ENCODE results near the gene SNX7. TPM values are rescaled to one million over a fixed set of nuclear protein-coding genes. Genes with fewer than 3 reads are reported as not detected.

SNX7 gene
- total RNA-seq, 1 donor from 2014 or later, result 29.7 TPM

- no peaks in the 10 kb centered on the region for H3K9me3 Mint-ChIP-seq (ENCODE audit: low read depth)
- TF ChIP-seq, protein P1, sequence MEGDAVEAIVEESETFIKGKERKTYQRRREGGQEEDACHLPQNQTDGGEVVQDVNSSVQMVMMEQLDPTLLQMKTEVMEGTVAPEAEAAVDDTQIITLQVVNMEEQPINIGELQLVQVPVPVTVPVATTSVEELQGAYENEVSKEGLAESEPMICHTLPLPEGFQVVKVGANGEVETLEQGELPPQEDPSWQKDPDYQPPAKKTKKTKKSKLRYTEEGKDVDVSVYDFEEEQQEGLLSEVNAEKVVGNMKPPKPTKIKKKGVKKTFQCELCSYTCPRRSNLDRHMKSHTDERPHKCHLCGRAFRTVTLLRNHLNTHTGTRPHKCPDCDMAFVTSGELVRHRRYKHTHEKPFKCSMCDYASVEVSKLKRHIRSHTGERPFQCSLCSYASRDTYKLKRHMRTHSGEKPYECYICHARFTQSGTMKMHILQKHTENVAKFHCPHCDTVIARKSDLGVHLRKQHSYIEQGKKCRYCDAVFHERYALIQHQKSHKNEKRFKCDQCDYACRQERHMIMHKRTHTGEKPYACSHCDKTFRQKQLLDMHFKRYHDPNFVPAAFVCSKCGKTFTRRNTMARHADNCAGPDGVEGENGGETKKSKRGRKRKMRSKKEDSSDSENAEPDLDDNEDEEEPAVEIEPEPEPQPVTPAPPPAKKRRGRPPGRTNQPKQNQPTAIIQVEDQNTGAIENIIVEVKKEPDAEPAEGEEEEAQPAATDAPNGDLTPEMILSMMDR (IDR thresholded peaks at IDR 0.05; ENCODE audit: unreplicated experiment), result no peak
- no peak overlapping the region for H3K27ac Mint-ChIP-seq
- H3K4me1 Mint-ChIP-seq (ENCODE audit: low read depth), result no peaks in the 10 kb centered on the region
- no peak overlapping the region for H3K4me3 Mint-ChIP-seq (ENCODE audit: low read depth)
- no peaks in the 10 kb centered on the region for H3K36me3 Mint-ChIP-seq (ENCODE audit: insufficient read depth)
- H3K27me3 Mint-ChIP-seq, result no peaks in the 10 kb centered on the region
- no peak for DNase-seq (ENCODE audit: low spot score, unreplicated experiment)
Observed at GRCh38 chr1:98653123-98653522, 8.4 kb upstream of the SNX7 start.

DNA sequence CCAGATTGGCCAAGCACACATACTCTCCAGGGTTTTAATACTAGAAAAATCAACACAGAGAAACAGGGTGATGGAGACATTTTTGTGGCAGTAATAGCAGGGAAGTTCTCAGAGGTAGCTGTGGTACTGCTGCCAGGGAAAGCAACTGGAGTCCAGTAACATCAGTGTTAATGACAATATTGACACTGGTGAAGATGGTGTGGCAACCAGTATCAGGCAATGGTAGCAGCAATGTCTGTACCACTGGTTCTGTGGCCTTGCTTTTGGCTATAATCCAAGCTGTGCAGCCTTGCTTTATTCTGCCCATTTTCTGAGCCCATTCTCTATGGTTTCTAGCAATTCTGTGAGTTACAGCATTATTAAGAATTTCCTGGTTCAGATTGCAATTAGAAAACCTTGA, 1.6 kb upstream of the SNX7 start:
- no peak overlapping the region for H3K4me3 Mint-ChIP-seq (ENCODE audit: low read depth)
- H3K27ac Mint-ChIP-seq, result no peak overlapping the region
- H3K27me3 Mint-ChIP-seq, result no peaks in the 10 kb centered on the region
- H3K9me3 Mint-ChIP-seq (ENCODE audit: low read depth), result no peaks in the 10 kb centered on the region
- no peaks in the 10 kb centered on the region for H3K36me3 Mint-ChIP-seq (ENCODE audit: insufficient read depth)
- TF ChIP-seq, protein P1 (IDR thresholded peaks at IDR 0.05; ENCODE audit: unreplicated experiment), result no peak
- no peak for DNase-seq (ENCODE audit: low spot score, unreplicated experiment)
- H3K4me1 Mint-ChIP-seq (ENCODE audit: low read depth), result peaks cover 25% of the 10 kb centered on the region

DNA sequence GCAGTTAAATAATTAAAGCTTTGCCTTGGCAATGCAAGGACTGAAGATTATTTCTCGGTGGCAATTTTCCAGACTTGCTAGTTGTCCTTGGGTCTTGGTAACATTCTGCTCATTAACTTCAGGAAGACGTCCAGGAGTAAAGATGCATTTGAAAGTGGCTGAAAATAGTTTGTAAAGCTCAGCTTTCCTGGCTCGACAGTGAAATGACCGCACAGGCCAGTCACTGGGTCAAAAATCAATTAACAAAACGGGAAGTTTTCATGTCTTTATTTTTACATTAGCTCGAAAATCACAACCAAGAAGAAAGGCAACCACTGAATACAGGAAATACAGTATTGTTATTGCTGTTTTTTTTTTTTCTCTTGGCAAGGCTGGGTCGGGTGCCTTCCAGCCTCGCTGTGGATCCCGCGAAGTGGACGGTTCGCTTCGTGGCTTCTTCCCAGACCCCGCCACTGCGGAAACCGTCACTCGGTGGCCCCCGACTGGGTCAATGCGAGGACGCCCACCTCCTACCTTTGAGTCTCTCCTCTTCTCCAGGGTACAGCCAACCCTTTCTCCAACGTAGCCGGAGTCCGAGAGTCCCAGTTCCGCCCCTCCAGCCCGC, 479 bp upstream of the SNX7 start:
- Mint-ChIP-seq H3K4me3 (ENCODE audit: low read depth) (peak overlapping the region; percentile 88), H3K27me3 (no peaks in the 10 kb centered on the region), H3K4me1 (ENCODE audit: low read depth) (peaks cover 25% of the 10 kb centered on the region), H3K9me3 (ENCODE audit: low read depth) (no peaks in the 10 kb centered on the region), H3K36me3 (ENCODE audit: insufficient read depth) (no peaks in the 10 kb centered on the region), H3K27ac (peak overlapping the region; percentile 95)
- TF ChIP-seq, protein P1 (IDR thresholded peaks at IDR 0.05; ENCODE audit: unreplicated experiment), result no peak
- DNase-seq (ENCODE audit: low spot score, unreplicated experiment), result no peak

GRCh38 chr1:98662356-98662670, 792 bp downstream of the SNX7 start:
- Mint-ChIP-seq H3K4me3 (ENCODE audit: low read depth) (peak overlapping the region; percentile 99), H3K27me3 (no peaks in the 10 kb centered on the region), H3K9me3 (ENCODE audit: low read depth) (no peaks in the 10 kb centered on the region), H3K4me1 (ENCODE audit: low read depth) (peaks cover 25% of the 10 kb centered on the region), H3K36me3 (ENCODE audit: insufficient read depth) (no peaks in the 10 kb centered on the region), H3K27ac (peak overlapping the region; percentile 98)
- TF ChIP-seq, protein P1 (IDR thresholded peaks at IDR 0.05; ENCODE audit: unreplicated experiment), result no peak
- no peak for DNase-seq (ENCODE audit: low spot score, unreplicated experiment)

GRCh38 chr1:98668733-98669132, 7.2 kb downstream of the SNX7 start:
- Mint-ChIP-seq H3K27ac (no peak overlapping the region), H3K36me3 (ENCODE audit: insufficient read depth) (peaks cover 5% of the 10 kb centered on the region), H3K9me3 (ENCODE audit: low read depth) (peaks cover 6% of the 10 kb centered on the region), H3K4me3 (ENCODE audit: low read depth) (no peak overlapping the region), H3K4me1 (ENCODE audit: low read depth) (peaks cover 2% of the 10 kb centered on the region), H3K27me3 (no peaks in the 10 kb centered on the region)
- no peak for DNase-seq (ENCODE audit: low spot score, unreplicated experiment)
- TF ChIP-seq, protein P1 (IDR thresholded peaks at IDR 0.05; ENCODE audit: unreplicated experiment), result no peak

Data from progenitor cell of endocrine pancreas (in vitro differentiated cells).